NCI-H146 treated with DMSO at 0.1 percent for 48 hours (cell line): ENCODE measurements around the gene BCLAF1.

ENCODE experiments used
- DNase-seq: peaks from one replicate; lab custom pipeline; 2025; ENCODE audit not compliant: unreplicated experiment; lab: John Stamatoyannopoulos, UW

The BCLAF1 gene

GRCh38 chr6:136209496-136209895 is 80.2 kb downstream of the BCLAF1 start:
- DNase-seq, result no peak

- no peak for DNase-seq
These were observed 80.9 kb downstream of the BCLAF1 start for GRCh38 chr6:136208783-136209182.
